Right cardiac atrium (tissue), 5 donors: ENCODE results near the gene VN1R5. TPM values are rescaled to one million over a fixed set of nuclear protein-coding genes. Genes with fewer than 3 reads are reported as not detected.

Experiments
- ATAC-seq, 2 donors: fragments of 200-7000 bp; cut with Tn5 transposase; one replicate each; pipeline versions ENCODE4 v1.8.0 to v1.9.1; 2020; ENCODE audit warnings: moderate library complexity in 2 of 2, mild to moderate bottlenecking in 1 of 2
- DNase-seq, 3 donors: peaks; one replicate each; pipeline ENCODE4 v3.0.0-alpha.2; 2020
- H3K27ac ChIP-seq: one replicate; pipeline ENCODE4 v1.5.1; 2013; ENCODE audit warnings: mild to moderate bottlenecking, low read length, control low read depth, moderate library complexity
- H3K27me3 ChIP-seq: one replicate; pipeline ENCODE4 v1.6.1; 2013; ENCODE audit not compliant: control insufficient read depth, insufficient read depth
- H3K4me1 ChIP-seq: one replicate; pipeline ENCODE4 v1.6.1; 2013; ENCODE audit warnings: low read length; ENCODE audit not compliant: control insufficient read depth, insufficient read depth
- H3K4me3 ChIP-seq: one replicate; pipeline ENCODE4 v1.5.1; 2013; ENCODE audit warnings: low read length, control low read depth
- H3K9me3 ChIP-seq: one replicate; pipeline ENCODE4 v1.6.1; 2013; ENCODE audit warnings: low read length; ENCODE audit not compliant: control insufficient read depth
- WGBS: extraction: QIAGEN DNeasy Blood & Tissue Kit; methylation state at CpG from one replicate; pipeline ENCODE4 v1.1.7; 2013; 5-methylcytosine and 5-hydroxymethylcytosine counted together
- intact Hi-C, 4 donors: fragments of 100-400 bp; cut with DNase I; formaldehyde crosslinking; loops; one replicate each; pipeline versions ENCODE4 v1.11.0 to v1.14.0; 2022 to 2023
- polyA plus RNA-seq: library from polyadenylated mRNA; stranded (reverse); fragments of 200-250 nt; gene quantifications from one replicate; pipeline ENCODE4 v1.2.3, GENCODE V29; 2013
- total RNA-seq, 4 donors: library from RNA; stranded (reverse); fragmentation: NEBNext Ultra II Directional; extraction: Animal tissue kit (Norgen Biotek cat#: 25700); gene quantifications; one replicate each; pipeline ENCODE4 v1.2.1, GENCODE V29; 2021
- donor health status: healthy with polysubstance abuse.
- donor health status: DM: no; HTN: yes; CAD: no.
- donor health status: DM: no; HTN: no; CAD: no.
- donor health status: DM: no; HTN: yes; CAD: no; lungs with severe emphysema.
- donor health status: DM: yes; HTN: yes; CAD: no.

The VN1R5 gene
- total and polyA plus RNA-seq, 5 donors: not detected

GRCh38 chr1:247224822-247225221 is 31.1 kb upstream of the VN1R5 start:
- no peak overlapping the region for H3K27ac ChIP-seq
- intact Hi-C loops: no loop called here
- DNase-seq (no peak), ATAC-seq (no peak)
- H3K4me3 ChIP-seq: no peak overlapping the region
- H3K9me3 ChIP-seq: no peaks in the 10 kb centered on the region
- H3K27me3 ChIP-seq: no peaks in the 10 kb centered on the region
- H3K4me1 ChIP-seq: no peaks in the 10 kb centered on the region

- Histone ChIP-seq H3K27ac (no peak overlapping the region), H3K9me3 (no peaks in the 10 kb centered on the region), H3K4me1 (no peaks in the 10 kb centered on the region), H3K4me3 (no peak overlapping the region), H3K27me3 (no peaks in the 10 kb centered on the region)
- intact Hi-C loops: no loop called here
- DNase-seq: no peak
- WGBS: 46% methylated on average over 3 of the region's 3 CpGs
- ATAC-seq: no peak
These were observed 27.7 kb upstream of the VN1R5 start for GRCh38 chr1:247228133-247228532.

- Histone ChIP-seq H3K27me3 (no peaks in the 10 kb centered on the region), H3K4me3 (no peak overlapping the region), H3K9me3 (peaks cover 4% of the 10 kb centered on the region), H3K4me1 (no peaks in the 10 kb centered on the region), H3K27ac (no peak overlapping the region)
- 76% methylated on average over 2 of the region's 2 CpGs for WGBS
- DNase-seq (no peak), ATAC-seq (no peak)
- intact Hi-C loops: no loop called here
These were observed 14.2 kb upstream of the VN1R5 start for GRCh38 chr1:247241691-247242090.

GRCh38 chr1:247243524-247244137 is 12.2 kb upstream of the VN1R5 start:
- no peak overlapping the region for H3K27ac ChIP-seq
- intact Hi-C loops: no loop called here
- no peaks in the 10 kb centered on the region for H3K27me3 ChIP-seq
- WGBS: 82% methylated on average over 12 of the region's 12 CpGs
- no peak overlapping the region for H3K4me3 ChIP-seq
- ATAC-seq (no peak), DNase-seq (no peak)
- peaks cover 4% of the 10 kb centered on the region for H3K9me3 ChIP-seq
- H3K4me1 ChIP-seq: no peaks in the 10 kb centered on the region

- Histone ChIP-seq H3K4me3 (no peak overlapping the region), H3K27me3 (no peaks in the 10 kb centered on the region), H3K9me3 (peaks cover 4% of the 10 kb centered on the region), H3K27ac (no peak overlapping the region), H3K4me1 (no peaks in the 10 kb centered on the region)
- intact Hi-C loops: no loop called here
- ATAC-seq (no peak), DNase-seq (no peak)
These were observed 9.4 kb upstream of the VN1R5 start for GRCh38 chr1:247246325-247247115.

GRCh38 chr1:247247568-247247967 is 8.3 kb upstream of the VN1R5 start:
- ATAC-seq: no peak
- H3K27me3 ChIP-seq: no peaks in the 10 kb centered on the region
- H3K4me1 ChIP-seq: no peaks in the 10 kb centered on the region
- H3K9me3 ChIP-seq: peaks cover 4% of the 10 kb centered on the region
- WGBS: 96% methylated on average over 1 of the region's 1 CpG
- no peak overlapping the region for H3K27ac ChIP-seq
- intact Hi-C loops: no loop called here
- DNase-seq: no peak
- H3K4me3 ChIP-seq: no peak overlapping the region

GRCh38 chr1:247266053-247266452 is 10.2 kb downstream of the VN1R5 start:
- ATAC-seq (no peak), DNase-seq (no peak)
- Histone ChIP-seq H3K9me3 (peaks cover 5% of the 10 kb centered on the region), H3K27me3 (no peaks in the 10 kb centered on the region), H3K4me3 (no peak overlapping the region), H3K4me1 (no peaks in the 10 kb centered on the region), H3K27ac (no peak overlapping the region)
- intact Hi-C loops: no loop called here
- 84% methylated on average over 5 of the region's 5 CpGs for WGBS

- no peaks in the 10 kb centered on the region for H3K4me1 ChIP-seq
- WGBS: 73% methylated on average over 2 of the region's 2 CpGs
- DNase-seq (no peak), ATAC-seq (no peak)
- no peak overlapping the region for H3K27ac ChIP-seq
- intact Hi-C loops: no loop called here
- H3K4me3 ChIP-seq: no peak overlapping the region
- H3K9me3 ChIP-seq: peaks cover 5% of the 10 kb centered on the region
- H3K27me3 ChIP-seq: no peaks in the 10 kb centered on the region
These were observed 12.6 kb downstream of the VN1R5 start for GRCh38 chr1:247268390-247269045.

- Histone ChIP-seq H3K27ac (no peak overlapping the region), H3K27me3 (no peaks in the 10 kb centered on the region), H3K4me1 (no peaks in the 10 kb centered on the region), H3K4me3 (no peak overlapping the region), H3K9me3 (peaks cover 5% of the 10 kb centered on the region)
- intact Hi-C loops: no loop called here
- ATAC-seq (no peak), DNase-seq (no peak)
These were observed 13.3 kb downstream of the VN1R5 start for GRCh38 chr1:247269133-247269532.

GRCh38 chr1:247270003-247270402 is 14.1 kb downstream of the VN1R5 start:
- DNase-seq (no peak), ATAC-seq (no peak)
- intact Hi-C loops: no loop called here
- Histone ChIP-seq H3K27me3 (no peaks in the 10 kb centered on the region), H3K27ac (no peak overlapping the region), H3K4me1 (no peaks in the 10 kb centered on the region), H3K4me3 (no peak overlapping the region), H3K9me3 (peaks cover 5% of the 10 kb centered on the region)
- WGBS: 80% methylated on average over 1 of the region's 1 CpG

- Histone ChIP-seq H3K9me3 (peaks cover 5% of the 10 kb centered on the region), H3K4me1 (no peaks in the 10 kb centered on the region), H3K4me3 (no peak overlapping the region), H3K27ac (no peak overlapping the region), H3K27me3 (no peaks in the 10 kb centered on the region)
- ATAC-seq: no peak
- DNase-seq: no peak
- intact Hi-C loops: no loop called here
- 66% methylated on average over 1 of the region's 1 CpG for WGBS
These were observed 17.1 kb downstream of the VN1R5 start for GRCh38 chr1:247273013-247273412.
